ENCODE results near the gene PLCB3. TPM values are rescaled to one million over a fixed set of nuclear protein-coding genes. Genes with fewer than 3 reads are reported as not detected.
A peak's percentile ranks its signal among the peaks of the same experiment; 100 is the strongest.

Gene PLCB3
- total and polyA plus RNA-seq, 2 of the 13 experiments (the other 11 are each of a cell fraction or from before 2014, with no cell fraction given), result 7.5 to 13.8 TPM

GRCh38 chr11:64304316-64305072 lies 53.2 kb downstream of the PLCB3 start (continued):
- TF ChIP-seq PRDM4 (CRISPR knock-in tag; IDR thresholded peaks at IDR 0.05; ENCODE audit: borderline replicate concordance) (no peak), REXO4 (CRISPR knock-in tag; IDR thresholded peaks at IDR 0.05; ENCODE audit: borderline replicate concordance) (no peak), ZNF777 (CRISPR knock-in tag; IDR thresholded peaks at IDR 0.05) (peak; percentile 72), ZNF274 (CRISPR knock-in tag; IDR thresholded peaks at IDR 0.05) (no peak), PATZ1 (CRISPR knock-in tag; IDR thresholded peaks at IDR 0.05) (no peak; the same call in 1 of the 2 replicates), CEBPG (CRISPR knock-in tag; IDR thresholded peaks at IDR 0.05) (no peak), ZFP90 (CRISPR knock-in tag; IDR thresholded peaks at IDR 0.05; ENCODE audit: borderline replicate concordance) (peak; percentile 79; the same call in 1 of the 2 replicates), ZFP91 (CRISPR knock-in tag; IDR thresholded peaks at IDR 0.05; ENCODE audit: borderline replicate concordance) (peak; percentile 50; the same call in 1 of the 2 replicates), ZNF577 (CRISPR knock-in tag; IDR thresholded peaks at IDR 0.05; ENCODE audit: borderline replicate concordance, low read depth) (no peak), EED (CRISPR knock-in tag; IDR thresholded peaks at IDR 0.05) (no peak), SATB2 (CRISPR knock-in tag; IDR thresholded peaks at IDR 0.05) (0 out of 2 replicates have a peak, but pooled peaks have one; percentile 77), IKZF5 (CRISPR knock-in tag; IDR thresholded peaks at IDR 0.05) (0 out of 2 replicates have a peak, but pooled peaks have one; percentile 11), TERF1 (CRISPR knock-in tag; IDR thresholded peaks at IDR 0.05) (no peak), ZNF562 (CRISPR knock-in tag; IDR thresholded peaks at IDR 0.05; ENCODE audit: borderline replicate concordance) (no peak), KDM1A (CRISPR knock-in tag; IDR thresholded peaks at IDR 0.05) (no peak), ATF6 (CRISPR knock-in tag; conservative IDR thresholded peaks at IDR 0.05) (no peak), PAF1 (CRISPR knock-in tag; IDR thresholded peaks at IDR 0.05) (0 out of 2 replicates have a peak, but pooled peaks have one; percentile 41), MZF1 (CRISPR knock-in tag; IDR thresholded peaks at IDR 0.05; ENCODE audit: borderline replicate concordance) (no peak)
